NCI-H774 (cell line): Measurements from ENCODE around the gene STK17A.

Experiments
- DNase-seq: peaks from one replicate; lab custom pipeline; 2025; lab: John Stamatoyannopoulos, UW

Gene STK17A

GRCh38 chr7:43582503-43583423 lies at the start of gene STK17A:
Gene STK17A, plus strand, starts transcription at chr7:43583108. Its CDS starts 136 bp downstream, at chr7:43583244.
- peak; percentile 95 for DNase-seq

- no peak for DNase-seq
Measured at GRCh38 chr7:43533801-43534479, 49.0 kb upstream of the STK17A start.

GRCh38 chr7:43535031-43535451 lies 47.9 kb upstream of the STK17A start:
- no peak for DNase-seq

- no peak for DNase-seq
Measured at GRCh38 chr7:43535810-43536585, 46.9 kb upstream of the STK17A start.

GRCh38 chr7:43536773-43537172 lies 46.1 kb upstream of the STK17A start:
- no peak for DNase-seq

- DNase-seq = no peak
Measured at GRCh38 chr7:43537765-43538403, 45.0 kb upstream of the STK17A start.

GRCh38 chr7:43538404-43538771 lies 44.5 kb upstream of the STK17A start:
- DNase-seq = no peak

- no peak for DNase-seq
Measured at GRCh38 chr7:43540471-43540870, 42.4 kb upstream of the STK17A start.

GRCh38 chr7:43542716-43543115 lies 40.2 kb upstream of the STK17A start:
- DNase-seq = no peak

- no peak for DNase-seq
Measured at GRCh38 chr7:43546231-43546630, 36.7 kb upstream of the STK17A start.

- no peak for DNase-seq
Measured at GRCh38 chr7:43550427-43550826, 32.5 kb upstream of the STK17A start.

GRCh38 chr7:43552122-43552521 lies 30.8 kb upstream of the STK17A start:
- no peak for DNase-seq

GRCh38 chr7:43553999-43554398 lies 28.9 kb upstream of the STK17A start:
- DNase-seq = no peak

GRCh38 chr7:43554423-43554822 lies 28.5 kb upstream of the STK17A start:
- no peak for DNase-seq

GRCh38 chr7:43557831-43558495 lies 24.9 kb upstream of the STK17A start:
- no peak for DNase-seq

- DNase-seq = no peak
Measured at GRCh38 chr7:43559171-43559945, 23.6 kb upstream of the STK17A start.

- DNase-seq = no peak
Measured at GRCh38 chr7:43559946-43560335, 23.0 kb upstream of the STK17A start.

- DNase-seq = no peak
Measured at GRCh38 chr7:43560742-43561330, 22.1 kb upstream of the STK17A start.

GRCh38 chr7:43562383-43562782 lies 20.5 kb upstream of the STK17A start:
- DNase-seq = no peak

- no peak for DNase-seq
Measured at GRCh38 chr7:43565786-43566185, 17.1 kb upstream of the STK17A start.
